GM18873 (cell line): ENCODE measurements around the gene JAK3.

Experiments used
- ATAC-seq: cut with Tn5 transposase; IDR thresholded peaks from one replicate; pipeline ENCODE4 v1.9.1; 2021; ENCODE audit warnings: mild to moderate bottlenecking, moderate library complexity, moderate number of reproducible peaks; ENCODE audit not compliant: unreplicated experiment, low FRiP score

Gene JAK3

GRCh38 chr19:17866312-17866963, 18.7 kb upstream of the JAK3 start:
- ATAC-seq = no peak

GRCh38 chr19:17865364-17866311, 17.9 kb upstream of the JAK3 start:
- no peak for ATAC-seq

GRCh38 chr19:17863520-17864182, 15.9 kb upstream of the JAK3 start:
- no peak for ATAC-seq

- no peak for ATAC-seq
Measured at GRCh38 chr19:17862711-17863519, 15.1 kb upstream of the JAK3 start.

- no peak for ATAC-seq
Measured at GRCh38 chr19:17861542-17862402, 14.0 kb upstream of the JAK3 start.

GRCh38 chr19:17860993-17861360, 13.2 kb upstream of the JAK3 start:
- ATAC-seq = no peak

GRCh38 chr19:17860331-17860992, 12.7 kb upstream of the JAK3 start:
- no peak for ATAC-seq

GRCh38 chr19:17859533-17860330, 11.9 kb upstream of the JAK3 start, which contains the start of gene RPL18A:
Gene RPL18A, plus strand, starts transcription at chr19:17859910. Its CDS starts 47 bp downstream, at chr19:17859957.
- ATAC-seq = peak; percentile 95

- ATAC-seq = no peak
Measured at GRCh38 chr19:17855280-17856152, 7.7 kb upstream of the JAK3 start.

- ATAC-seq = no peak
Measured at GRCh38 chr19:17854061-17854460, 6.3 kb upstream of the JAK3 start.

- no peak for ATAC-seq
Measured at GRCh38 chr19:17848595-17849292, 962 bp upstream of the JAK3 start.

GRCh38 chr19:17846146-17846545, 1.6 kb downstream of the JAK3 start:
- ATAC-seq = no peak

GRCh38 chr19:17843908-17844490, 3.8 kb downstream of the JAK3 start:
- no peak for ATAC-seq

GRCh38 chr19:17843292-17843827, 4.4 kb downstream of the JAK3 start:
- ATAC-seq = no peak

GRCh38 chr19:17842663-17843291, 5.0 kb downstream of the JAK3 start:
- ATAC-seq = no peak
